ENCODE data around the gene URI1.

GRCh38 chr19:30017172-30017571 lies 75.1 kb downstream of the URI1 start:
- TF ChIP-seq CTCF (IDR thresholded peaks at IDR 0.05; ENCODE audit: borderline replicate concordance, extremely low read depth, low read length, poor library complexity, severe bottlenecking), result no peak
- no peak for TF ChIP-seq EZH2 (IDR thresholded peaks at IDR 0.05; ENCODE audit: borderline replicate concordance, low read depth, low read length, severe bottlenecking)
